HEK293 (cell line): ENCODE results near the gene NEGR1.

Experiments
- CTCF ChIA-PET: fragments of 350-600 bp; formaldehyde crosslinking; extraction: SDS; loops from one replicate; lab custom pipeline; 2021; ENCODE audit warnings: antibody characterized with exemption; lab: Yijun Ruan, JAX
- POLR2A ChIA-PET: fragments of 300-600 bp; formaldehyde crosslinking; extraction: SDS; loops from one replicate; lab custom pipeline; 2020; ENCODE audit warnings: antibody characterized with exemption, inconsistent platforms; lab: Yijun Ruan, JAX
- H3K27ac ChIP-seq: fragments of 200-500 bp; sonication (Bioruptor generic); 2 replicates; pipeline ENCODE4 v1.5.1; 2014; ENCODE audit warnings: low read depth, low read length, control low read depth, inconsistent platforms; ENCODE audit errors: extremely low read depth
- H3K36me3 ChIP-seq, 2 experiments: fragments of 200-500 bp in 1 of 2; sonication (Bioruptor generic) in 1 of 2; 1 replicate in 1 of 2; 2 replicates in 1 of 2; pipeline ENCODE4 v1.5.1; 2014 to 2017; ENCODE audit warnings: inconsistent platforms in 2 of 2, low read length in 2 of 2; ENCODE audit not compliant: control insufficient read depth in 2 of 2, insufficient read depth in 1 of 2
- H3K4me1 ChIP-seq: fragments of 200-500 bp; sonication (Bioruptor generic); 2 replicates; pipeline ENCODE4 v1.5.1; 2014; ENCODE audit warnings: mild to moderate bottlenecking, low read length, inconsistent platforms; ENCODE audit not compliant: control insufficient read depth, insufficient read depth
- H3K4me3 ChIP-seq: 2 replicates; pipeline ENCODE4 v1.5.1; 2011; ENCODE audit warnings: low read depth, mild to moderate bottlenecking, control low read depth, low read length, moderate library complexity
- H3K9me3 ChIP-seq: fragments of 200-500 bp; sonication (Bioruptor generic); 2 replicates; pipeline ENCODE4 v1.5.1; 2014; ENCODE audit warnings: low read depth, low read length, inconsistent platforms; ENCODE audit not compliant: control insufficient read depth, insufficient read depth
- BCL11A ChIP-seq: fragments of 450-650 bp; formaldehyde crosslinking; IDR thresholded peaks from 2 replicates; pipeline ENCODE4 v1.5.1; 2016; ENCODE audit warnings: low read depth, missing biosample characterization, missing genetic modification characterization
- BCL6B ChIP-seq: fragments of 450-650 bp; formaldehyde crosslinking; IDR thresholded peaks from 2 replicates; pipeline ENCODE4 v1.5.1; 2017; ENCODE audit warnings: missing biosample characterization, missing genetic modification characterization
- HOXA7 ChIP-seq: sonication (generic); formaldehyde crosslinking; IDR thresholded peaks from 2 replicates; pipeline ENCODE4 v1.8.1; 2022; ENCODE audit warnings: missing genetic modification reagents, borderline replicate concordance
- SETDB1 ChIP-seq: IDR thresholded peaks from one replicate; pipeline ENCODE4 v1.6.1; 2017; ENCODE audit warnings: mild to moderate bottlenecking, low read length, moderate library complexity, mixed read lengths; ENCODE audit not compliant: insufficient read length
- SP3 ChIP-seq: fragments of 450-650 bp; formaldehyde crosslinking; IDR thresholded peaks from 2 replicates; pipeline ENCODE4 v1.5.1; 2016; ENCODE audit warnings: missing biosample characterization, missing genetic modification characterization
- ZBTB11 ChIP-seq: fragments of 450-650 bp; formaldehyde crosslinking; conservative IDR thresholded peaks from 2 replicates; pipeline ENCODE4 v1.5.1; 2016; ENCODE audit warnings: low read depth, missing biosample characterization, missing genetic modification characterization
- ZBTB17 ChIP-seq: fragments of 450-650 bp; formaldehyde crosslinking; IDR thresholded peaks from 2 replicates; pipeline ENCODE4 v1.5.1; 2016; ENCODE audit warnings: missing biosample characterization, missing genetic modification characterization
- ZEB2 ChIP-seq: fragments of 450-650 bp; formaldehyde crosslinking; IDR thresholded peaks from 2 replicates; pipeline ENCODE4 v1.5.1; 2016; ENCODE audit warnings: missing biosample characterization, missing genetic modification characterization
- ZNF114 ChIP-seq: fragments of 450-650 bp; formaldehyde crosslinking; IDR thresholded peaks from 2 replicates; pipeline ENCODE4 v1.5.0; 2017; ENCODE audit warnings: missing biosample characterization, missing genetic modification characterization
- ZNF280C ChIP-seq: fragments of 450-650 bp; formaldehyde crosslinking; IDR thresholded peaks from 2 replicates; pipeline ENCODE4 v1.5.1; 2016; ENCODE audit warnings: missing biosample characterization, missing genetic modification characterization
- ZNF324 ChIP-seq: fragments of 450-650 bp; formaldehyde crosslinking; IDR thresholded peaks from 2 replicates; pipeline ENCODE4 v1.5.1; 2016; ENCODE audit warnings: missing biosample characterization, missing genetic modification characterization
- ZNF350 ChIP-seq: fragments of 450-650 bp; formaldehyde crosslinking; IDR thresholded peaks from 2 replicates; pipeline ENCODE4 v1.5.0; 2017; ENCODE audit warnings: missing biosample characterization, mild to moderate bottlenecking, missing genetic modification characterization
- ZNF449 ChIP-seq: fragments of 450-650 bp; formaldehyde crosslinking; IDR thresholded peaks from 2 replicates; pipeline ENCODE4 v1.5.1; 2017; ENCODE audit warnings: missing biosample characterization, mild to moderate bottlenecking, missing genetic modification characterization, moderate library complexity
- ZNF488 ChIP-seq: fragments of 450-650 bp; formaldehyde crosslinking; IDR thresholded peaks from 2 replicates; pipeline ENCODE4 v1.5.1; 2016; ENCODE audit warnings: missing biosample characterization, missing genetic modification characterization
- ZNF513 ChIP-seq: fragments of 450-650 bp; IDR thresholded peaks from 2 replicates; pipeline ENCODE4 v1.5.1; 2018; ENCODE audit warnings: missing biosample characterization, missing genetic modification characterization
- ZNF571 ChIP-seq: fragments of 450-650 bp; formaldehyde crosslinking; IDR thresholded peaks from 2 replicates; pipeline ENCODE4 v1.5.0; 2017; ENCODE audit warnings: missing biosample characterization, missing genetic modification characterization
- ZNF580 ChIP-seq: fragments of 450-650 bp; formaldehyde crosslinking; IDR thresholded peaks from 2 replicates; pipeline ENCODE4 v1.5.1; 2016; ENCODE audit warnings: missing biosample characterization, missing genetic modification characterization
- ZNF768 ChIP-seq: fragments of 450-650 bp; formaldehyde crosslinking; IDR thresholded peaks from 2 replicates; pipeline ENCODE4 v1.5.1; 2018; ENCODE audit warnings: missing biosample characterization, mild to moderate bottlenecking, missing genetic modification characterization
- ZNF843 ChIP-seq: fragments of 450-650 bp; formaldehyde crosslinking; IDR thresholded peaks from 2 replicates; pipeline ENCODE4 v1.5.1; 2016; ENCODE audit warnings: missing biosample characterization, missing genetic modification characterization

Gene NEGR1

GRCh38 chr1:71950579-71950978 lies 331.8 kb downstream of the NEGR1 start (continued):
- TF ChIP-seq ZNF449 (tag by site-specific recombination) (no peak), ZNF571 (tag by site-specific recombination) (no peak), ZBTB11 (tag by site-specific recombination) (no peak), ZNF280C (tag by site-specific recombination) (no peak), ZNF843 (tag by site-specific recombination) (no peak)
- TF ChIP-seq, all 188 proteins: peak for 0

- no peak overlapping the region for H3K27ac ChIP-seq
- H3K4me1 ChIP-seq: no peaks in the 10 kb centered on the region
- POLR2A ChIA-PET: no interaction called here
- H3K4me3 ChIP-seq: no peak overlapping the region
- CTCF ChIA-PET: no interaction called here
- no peaks in the 10 kb centered on the region for H3K9me3 ChIP-seq
- TF ChIP-seq ZNF350 (tag by site-specific recombination) (no peak), HOXA7 (CRISPR knock-in tag) (no peak), BCL11A (tag by site-specific recombination) (no peak), ZNF114 (no peak), ZNF324 (tag by site-specific recombination) (no peak), ZBTB17 (tag by site-specific recombination) (no peak)
- TF ChIP-seq, all 188 proteins: peak for 0
- no peaks in the 10 kb centered on the region for H3K36me3 ChIP-seq
Measured at GRCh38 chr1:71949681-71950080, 332.7 kb downstream of the NEGR1 start.

- Histone ChIP-seq H3K27ac (no peak overlapping the region), H3K4me3 (no peak overlapping the region), H3K4me1 (no peaks in the 10 kb centered on the region), H3K36me3 (no peaks in the 10 kb centered on the region), H3K9me3 (no peaks in the 10 kb centered on the region)
- POLR2A ChIA-PET: no interaction called here
- no peak for TF ChIP-seq SETDB1
- TF ChIP-seq ZNF768 (tag by site-specific recombination): no peak
- TF ChIP-seq ZNF513 (tag by site-specific recombination): no peak
- TF ChIP-seq ZNF488 (tag by site-specific recombination): no peak
- TF ChIP-seq SP3: no peak
- no peak for TF ChIP-seq ZNF580 (tag by site-specific recombination)
- TF ChIP-seq ZEB2 (tag by site-specific recombination): no peak
- no peak for TF ChIP-seq BCL6B (tag by site-specific recombination)
- CTCF ChIA-PET: no interaction called here
Measured at GRCh38 chr1:71948561-71948960, 333.8 kb downstream of the NEGR1 start.
